HepG2 (cell line): ENCODE data around the gene BLMH. TPM values are rescaled to one million over a fixed set of nuclear protein-coding genes. Genes with fewer than 3 reads are reported as not detected.

Experiments used
- ARHGAP35 ChIP-seq: sonication (generic); formaldehyde crosslinking; IDR thresholded peaks from 2 replicates; pipeline ENCODE4 v1.9.0; 2022; ENCODE audit warnings: mild to moderate bottlenecking, inconsistent platforms, moderate library complexity, missing genetic modification reagents, borderline replicate concordance
- ATRX ChIP-seq: sonication (generic); formaldehyde crosslinking; IDR thresholded peaks from 2 replicates; pipeline ENCODE4 v1.4.0; 2020; ENCODE audit warnings: missing genetic modification reagents, borderline replicate concordance
- CCAR2 ChIP-seq: fragments of 200-400 bp; formaldehyde crosslinking; optimal IDR thresholded peaks from 2 replicates; pipeline ENCODE3; 2018; ENCODE audit warnings: low read depth, mild to moderate bottlenecking, low read length, moderate library complexity
- HNF1A ChIP-seq, 2 experiments: sonication (generic) in 1 of 2; formaldehyde crosslinking in 1 of 2; IDR thresholded peaks; 2 replicates each; pipeline versions ENCODE4 v1.4.0 to v1.6.1; 2016 to 2020; ENCODE audit warnings: borderline replicate concordance in 1 of 2, low read depth in 1 of 2, mild to moderate bottlenecking in 1 of 2, missing genetic modification reagents in 1 of 2
- KLF13 ChIP-seq: sonication (generic); formaldehyde crosslinking; IDR thresholded peaks from 2 replicates; pipeline ENCODE4 v1.4.0; 2020; ENCODE audit warnings: mild to moderate bottlenecking, missing genetic modification reagents
- MTF2 ChIP-seq: sonication (generic); formaldehyde crosslinking; IDR thresholded peaks from 2 replicates; pipeline ENCODE4 v1.5.0; 2020; ENCODE audit warnings: missing genetic modification reagents, borderline replicate concordance
- PITX1 ChIP-seq: sonication (generic); formaldehyde crosslinking; IDR thresholded peaks from 2 replicates; pipeline ENCODE4 v1.5.1; 2020; ENCODE audit warnings: mild to moderate bottlenecking, missing genetic modification reagents
- SIN3A ChIP-seq: IDR thresholded peaks from 2 replicates; pipeline ENCODE4 v1.6.1; 2011; ENCODE audit warnings: low read depth, mild to moderate bottlenecking, control low read depth, low read length, borderline replicate concordance
- SIX4 ChIP-seq: sonication (generic); formaldehyde crosslinking; IDR thresholded peaks from 2 replicates; pipeline ENCODE4 v1.4.0; 2020; ENCODE audit warnings: missing genetic modification reagents
- SMC3 ChIP-seq: IDR thresholded peaks from 2 replicates; pipeline ENCODE4 v1.6.1; 2011; ENCODE audit warnings: low read length, improper control_type of control experiment
- SOX5 ChIP-seq: IDR thresholded peaks from 2 replicates; pipeline ENCODE4 v1.6.1; 2016; ENCODE audit warnings: borderline replicate concordance
- TOE1 ChIP-seq: sonication (generic); formaldehyde crosslinking; IDR thresholded peaks from 2 replicates; pipeline ENCODE4 v1.4.0; 2020; ENCODE audit warnings: mild to moderate bottlenecking, missing genetic modification reagents
- ZFP36L2 ChIP-seq: sonication (generic); formaldehyde crosslinking; IDR thresholded peaks from 2 replicates; pipeline ENCODE4 v1.4.0; 2020; ENCODE audit warnings: missing genetic modification reagents
- ZNF281 ChIP-seq: sonication (generic); formaldehyde crosslinking; IDR thresholded peaks from 2 replicates; pipeline ENCODE4 v1.4.0; 2020; ENCODE audit warnings: missing genetic modification reagents, borderline replicate concordance
- ZNF30 ChIP-seq: sonication (generic); formaldehyde crosslinking; IDR thresholded peaks from 2 replicates; pipeline ENCODE4 v1.5.0; 2020; ENCODE audit warnings: mild to moderate bottlenecking, missing genetic modification reagents
- ZNF547 ChIP-seq: sonication (generic); formaldehyde crosslinking; IDR thresholded peaks from 2 replicates; pipeline ENCODE4 v1.5.1; 2020; ENCODE audit warnings: mild to moderate bottlenecking, missing genetic modification reagents
- ZNF619 ChIP-seq: sonication (generic); formaldehyde crosslinking; IDR thresholded peaks from 2 replicates; pipeline ENCODE4 v1.4.0; 2020; ENCODE audit warnings: mild to moderate bottlenecking, missing genetic modification reagents
- ZNF670 ChIP-seq: sonication (generic); formaldehyde crosslinking; IDR thresholded peaks from 2 replicates; pipeline ENCODE4 v1.8.0; 2022; ENCODE audit warnings: mild to moderate bottlenecking, missing genetic modification reagents, borderline replicate concordance
- ZNF720 ChIP-seq: sonication (generic); formaldehyde crosslinking; IDR thresholded peaks from 2 replicates; pipeline ENCODE4 v1.4.0; 2020; ENCODE audit warnings: missing genetic modification reagents
- ZNF724P ChIP-seq: sonication (generic); formaldehyde crosslinking; IDR thresholded peaks from 2 replicates; pipeline ENCODE4 v1.8.0; 2022; ENCODE audit warnings: missing genetic modification reagents, borderline replicate concordance
- ZNF792 ChIP-seq: IDR thresholded peaks from 2 replicates; pipeline ENCODE4 v1.6.1; 2016
- ZNF879 ChIP-seq: sonication (generic); formaldehyde crosslinking; IDR thresholded peaks from 2 replicates; pipeline ENCODE4 v1.8.1; 2023; ENCODE audit warnings: missing genetic modification reagents
- polyA plus RNA-seq, 8 experiments: library from polyadenylated mRNA; depleted of rRNA in 3 of 8; stranded (reverse) in 7 of 8; unstranded in 1 of 8; fragments of >200 nt; fragmentation: Illumina TruSeq in 4 of 8; extraction: Trizol in 4 of 8; gene quantifications; 2 replicates each; pipeline versions ENCODE4 v1.2.1 to v1.2.3, GENCODE V29; 2011 to 2016; ENCODE audit warnings: low read depth in 4 of 8, missing spikeins in 1 of 8, mixed read lengths in 1 of 8; ENCODE audit not compliant: insufficient read depth in 1 of 8
- total RNA-seq, 5 experiments: library from RNA; depleted of rRNA; stranded (reverse); fragments of >200 nt; fragmentation: Illumina TruSeq; extraction: Trizol; gene quantifications; 2 replicates each; pipeline ENCODE4 v1.2.3, GENCODE V29; 2016; ENCODE audit warnings: low read depth in 1 of 5

The BLMH gene
- total and polyA plus RNA-seq, 2 of the 13 experiments (the other 11 are each of a cell fraction or from before 2014, with no cell fraction given) = 12.1 to 41.0 TPM

- peak; percentile 86 for TF ChIP-seq HNF1A (IDR thresholded peaks at IDR 0.05; ENCODE audit: low read depth)
- peak; percentile 92 for TF ChIP-seq HNF1A (CRISPR knock-in tag; IDR thresholded peaks at IDR 0.05; ENCODE audit: borderline replicate concordance)
- TF ChIP-seq ARHGAP35 (CRISPR knock-in tag) = no peak
- no peak for TF ChIP-seq CCAR2
- no peak for TF ChIP-seq ZNF619 (CRISPR knock-in tag)
- TF ChIP-seq SIX4 (CRISPR knock-in tag) = no peak; the same call in 1 of the 2 replicates
- TF ChIP-seq PITX1 (CRISPR knock-in tag) = peak; percentile 65; the same call in 1 of the 2 replicates
- TF ChIP-seq SMC3 = peak; percentile 42; the same call in 1 of the 2 replicates
- TF ChIP-seq SOX5 (CRISPR knock-in tag) = peak; percentile 60; the same call in 1 of the 2 replicates
- no peak for TF ChIP-seq ZNF547 (CRISPR knock-in tag)
- TF ChIP-seq ZNF30 (CRISPR knock-in tag) = no peak
- TF ChIP-seq SIN3A = no peak
- no peak for TF ChIP-seq ZNF670 (CRISPR knock-in tag)
- no peak for TF ChIP-seq ZNF720 (CRISPR knock-in tag)
- no peak for TF ChIP-seq ZNF724P
- TF ChIP-seq ZNF281 (CRISPR knock-in tag) = no peak
- peak; percentile 69; the same call in 1 of the 2 replicates for TF ChIP-seq ZNF792
- TF ChIP-seq KLF13 (CRISPR knock-in tag) = no peak
- TF ChIP-seq MTF2 (CRISPR knock-in tag) = no peak
- no peak for TF ChIP-seq TOE1 (CRISPR knock-in tag)
- TF ChIP-seq ZNF879 (CRISPR knock-in tag) = no peak
- no peak for TF ChIP-seq ZFP36L2 (CRISPR knock-in tag)
- no peak for TF ChIP-seq ATRX (CRISPR knock-in tag)
These were observed 44.8 kb upstream of the BLMH start (continued) for GRCh38 chr17:30336369-30337171.
